ENCODE results near the gene UBA5.

UBA5 gene

DNA sequence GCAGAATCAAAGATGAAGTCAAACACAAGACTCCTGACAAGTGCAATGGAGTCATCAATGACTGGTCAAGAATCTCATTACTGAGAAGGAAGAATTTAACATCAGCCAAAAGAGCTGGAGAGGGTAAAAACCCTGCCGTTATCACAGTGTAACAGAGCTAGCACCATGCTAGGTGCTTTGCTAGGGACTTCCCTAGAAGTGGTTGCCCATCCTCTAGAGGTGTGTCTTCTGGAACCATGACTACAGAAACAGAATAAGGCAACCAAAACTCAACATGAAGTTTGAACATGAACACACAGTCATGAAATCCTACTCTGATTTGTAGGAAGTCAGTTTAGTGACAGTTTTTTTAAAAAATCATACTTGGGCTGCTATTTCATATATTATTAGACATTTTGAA, 10.0 kb upstream of the UBA5 start:
- no peak overlapping the region for H3K4me3 ChIP-seq (replicated peaks; ENCODE audit: low read depth, low read length)
- TF ChIP-seq, protein P1, sequence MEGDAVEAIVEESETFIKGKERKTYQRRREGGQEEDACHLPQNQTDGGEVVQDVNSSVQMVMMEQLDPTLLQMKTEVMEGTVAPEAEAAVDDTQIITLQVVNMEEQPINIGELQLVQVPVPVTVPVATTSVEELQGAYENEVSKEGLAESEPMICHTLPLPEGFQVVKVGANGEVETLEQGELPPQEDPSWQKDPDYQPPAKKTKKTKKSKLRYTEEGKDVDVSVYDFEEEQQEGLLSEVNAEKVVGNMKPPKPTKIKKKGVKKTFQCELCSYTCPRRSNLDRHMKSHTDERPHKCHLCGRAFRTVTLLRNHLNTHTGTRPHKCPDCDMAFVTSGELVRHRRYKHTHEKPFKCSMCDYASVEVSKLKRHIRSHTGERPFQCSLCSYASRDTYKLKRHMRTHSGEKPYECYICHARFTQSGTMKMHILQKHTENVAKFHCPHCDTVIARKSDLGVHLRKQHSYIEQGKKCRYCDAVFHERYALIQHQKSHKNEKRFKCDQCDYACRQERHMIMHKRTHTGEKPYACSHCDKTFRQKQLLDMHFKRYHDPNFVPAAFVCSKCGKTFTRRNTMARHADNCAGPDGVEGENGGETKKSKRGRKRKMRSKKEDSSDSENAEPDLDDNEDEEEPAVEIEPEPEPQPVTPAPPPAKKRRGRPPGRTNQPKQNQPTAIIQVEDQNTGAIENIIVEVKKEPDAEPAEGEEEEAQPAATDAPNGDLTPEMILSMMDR (IDR thresholded peaks at IDR 0.05; ENCODE audit: low read length, missing control alignments): no peak
- no peak for DNase-seq (ENCODE audit: low read depth)

DNA sequence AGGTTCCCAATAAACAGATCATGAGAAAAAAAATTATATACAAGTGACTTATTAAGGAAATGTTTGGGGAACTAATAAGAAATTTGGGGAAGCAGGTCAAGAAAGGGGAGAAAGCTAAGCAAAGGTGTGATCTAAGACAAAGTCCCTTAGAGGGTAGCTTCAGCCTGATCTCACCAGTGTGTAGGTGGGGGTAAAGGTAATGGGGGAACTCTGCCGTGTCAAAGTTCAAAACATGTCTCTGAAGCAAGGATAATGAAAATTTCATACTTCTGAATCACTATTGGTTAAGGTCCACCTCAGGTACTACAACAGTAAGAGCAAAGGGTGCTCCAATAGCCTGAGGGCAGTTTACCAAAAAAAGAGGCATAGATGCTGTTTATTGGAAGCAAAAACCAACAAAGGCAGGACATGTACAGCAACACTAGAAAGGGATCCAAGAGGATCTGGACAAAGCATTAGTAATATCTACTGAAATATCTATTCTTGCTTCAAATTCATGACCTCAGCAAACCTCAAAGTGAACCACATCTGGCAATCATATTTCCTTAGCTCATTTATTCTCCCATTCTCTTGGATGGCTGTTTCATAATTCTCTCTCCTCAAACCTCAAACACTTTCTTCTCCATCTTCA, 7.4 kb upstream of the UBA5 start:
- DNase-seq (ENCODE audit: low read depth): peak; percentile 24
- TF ChIP-seq, protein P1 (IDR thresholded peaks at IDR 0.05; ENCODE audit: low read length, missing control alignments): no peak

DNA sequence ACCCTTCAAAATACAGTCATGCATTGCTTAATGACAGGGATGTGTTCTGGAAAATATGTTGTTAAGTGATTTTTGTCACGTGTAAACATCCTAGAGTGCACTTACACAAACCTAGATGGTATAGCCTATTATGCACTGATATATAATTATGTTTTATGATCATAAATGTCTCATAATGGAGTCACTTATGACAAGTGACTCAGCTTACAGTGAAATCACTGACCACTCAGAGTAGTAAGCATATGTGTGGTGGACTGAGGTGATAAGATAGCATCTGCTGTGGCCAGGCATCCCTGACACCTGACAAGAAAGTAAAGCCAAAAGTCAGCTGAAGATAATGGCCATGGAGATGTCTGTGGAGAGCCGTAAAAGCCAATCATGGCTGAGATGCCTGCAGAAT, 5.9 kb upstream of the UBA5 start:
- no peak for DNase-seq (ENCODE audit: low read depth)
- H3K4me3 ChIP-seq (replicated peaks; ENCODE audit: low read depth, low read length): no peak overlapping the region
- TF ChIP-seq, protein P1 (IDR thresholded peaks at IDR 0.05; ENCODE audit: low read length, missing control alignments): no peak

More for the DNA sequence above, 7.4 kb upstream of the UBA5 start:
- no peak overlapping the region for H3K4me3 ChIP-seq (replicated peaks; ENCODE audit: low read depth, low read length)

DNA sequence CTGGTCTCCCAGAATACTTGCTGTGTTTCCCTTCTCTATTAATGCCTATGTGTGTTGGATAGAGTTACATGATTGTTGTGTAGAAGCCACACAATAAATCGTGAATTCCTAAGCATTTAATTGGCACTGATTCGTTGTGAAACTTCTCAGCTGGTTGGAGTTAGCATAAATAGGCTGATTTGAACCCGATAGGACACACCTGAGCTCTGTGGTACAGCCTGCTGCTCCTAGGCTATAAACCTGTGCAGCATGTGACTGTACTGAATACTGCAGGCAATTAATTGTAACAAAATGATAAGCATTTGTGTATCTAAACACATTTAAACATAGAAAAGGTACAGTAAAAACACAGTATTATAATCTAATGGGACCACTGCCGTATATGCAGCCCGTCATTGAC, 5.4 kb upstream of the UBA5 start:
- DNase-seq (ENCODE audit: low read depth): no peak
- H3K4me3 ChIP-seq (replicated peaks; ENCODE audit: low read depth, low read length): no peak overlapping the region
- TF ChIP-seq, protein P1 (IDR thresholded peaks at IDR 0.05; ENCODE audit: low read length, missing control alignments): no peak

DNA sequence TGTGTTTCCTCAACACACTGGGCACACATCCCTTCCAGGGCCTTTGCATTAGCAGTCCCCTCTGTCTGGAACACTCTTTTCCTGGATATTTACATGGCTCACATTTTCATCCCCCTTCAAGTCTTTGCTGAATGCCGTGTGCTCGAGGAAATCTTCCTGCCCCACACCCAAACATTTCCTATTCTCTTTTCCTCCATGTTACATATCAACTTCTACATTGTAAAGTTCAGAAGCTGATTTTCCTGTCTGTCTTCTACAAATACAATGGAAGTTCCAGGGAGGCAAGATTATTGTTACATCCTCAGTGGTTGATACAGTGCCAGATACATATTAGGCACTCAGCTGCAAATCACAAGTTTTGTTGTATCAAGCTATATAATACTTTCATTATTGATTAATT, 4.7 kb upstream of the UBA5 start:
- DNase-seq (ENCODE audit: low read depth): no peak
- TF ChIP-seq, protein P1 (IDR thresholded peaks at IDR 0.05; ENCODE audit: low read length, missing control alignments): no peak
- no peak overlapping the region for H3K4me3 ChIP-seq (replicated peaks; ENCODE audit: low read depth, low read length)

DNA sequence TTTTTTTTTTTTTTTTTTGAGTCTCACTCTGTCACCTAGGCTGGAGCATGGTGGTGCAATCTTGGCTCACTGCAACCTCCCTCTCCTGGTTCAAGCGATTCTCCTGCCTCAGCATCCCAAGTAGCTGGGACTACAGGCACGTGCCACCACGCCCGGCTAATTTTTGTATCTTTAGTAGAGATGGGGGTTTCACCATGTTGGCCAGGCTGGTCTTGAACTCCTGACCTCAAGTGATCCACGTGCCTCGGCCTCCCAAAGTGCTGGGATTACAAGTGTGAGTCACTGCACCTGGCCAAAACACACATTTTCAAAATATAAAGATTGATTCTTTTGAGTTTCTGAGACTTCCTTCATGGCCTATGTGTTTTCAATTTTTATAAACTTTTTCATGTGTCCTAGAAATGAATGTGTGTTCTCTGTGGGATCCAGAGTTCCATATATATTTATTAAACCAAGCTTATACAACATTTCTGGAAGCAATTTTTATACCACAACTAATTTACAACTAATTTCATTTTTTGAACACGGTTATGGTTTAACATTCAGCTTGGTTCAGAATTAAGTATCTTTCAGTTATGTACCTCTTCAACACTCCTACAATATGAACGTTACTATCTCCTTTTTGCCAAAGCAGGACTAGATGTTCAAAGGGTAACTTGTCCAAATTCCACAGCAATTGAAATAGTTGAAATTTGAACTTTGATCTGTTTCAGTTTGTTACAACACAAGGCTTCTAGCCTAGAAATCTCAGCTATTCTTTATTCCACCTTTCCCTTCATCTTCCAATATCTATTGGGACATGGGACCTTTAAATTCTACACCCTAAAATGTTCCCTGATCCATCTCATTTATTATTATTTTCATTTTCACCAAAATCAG, 2.0 kb upstream of the UBA5 start:
- TF ChIP-seq, protein P1 (IDR thresholded peaks at IDR 0.05; ENCODE audit: low read length, missing control alignments): no peak
- H3K4me3 ChIP-seq (replicated peaks; ENCODE audit: low read depth, low read length): peak overlapping the region; percentile 75
- no peak for DNase-seq (ENCODE audit: low read depth)

Measured in fibroblast of pulmonary artery (primary cell).